Pancreas (tissue), 10 donors: ENCODE data around the gene CHST6. TPM values are rescaled to one million over a fixed set of nuclear protein-coding genes. Genes with fewer than 3 reads are reported as not detected.

Experiments used
- ATAC-seq, 4 donors: fragments of 200-7000 bp; cut with Tn5 transposase; one replicate each; pipeline versions ENCODE4 v1.8.0 to v1.9.1; 2020; ENCODE audit warnings: mild to moderate bottlenecking in 4 of 4, moderate library complexity in 4 of 4
- DNase-seq, 6 donors: peaks; one replicate each; pipeline ENCODE4 v3.0.0-alpha.2; 2020
- FAIRE-seq: peaks from 2 replicates; lab custom pipeline; 2012; peaks lifted over from hg19 to GRCh38; lab: Jason Lieb, UNC
- H3K27ac ChIP-seq, 4 donors: fragments of 200-600 bp; sonication (generic); 1 replicate in 3 of 4; 2 replicates in 1 of 4; pipeline versions ENCODE4 v1.5.0 to v1.8.0; 2020
- H3K27me3 ChIP-seq, 4 donors: fragments of 200-600 bp; one replicate each; pipeline ENCODE4 v1.8.0; 2021
- H3K36me3 ChIP-seq, 3 donors: fragments of 200-600 bp; sonication (generic) in 1 of 3; one replicate each; pipeline versions ENCODE4 v1.5.0 to v1.8.0; 2020 to 2021
- H3K4me1 ChIP-seq, 3 donors: fragments of 200-600 bp; one replicate each; pipeline ENCODE4 v1.8.0; 2021
- H3K4me3 ChIP-seq, 4 donors: fragments of 200-600 bp; sonication (generic) in 2 of 4; one replicate each; pipeline versions ENCODE4 v1.5.0 to v1.8.0; 2020 to 2021
- H3K9me3 ChIP-seq, 4 donors: fragments of 200-600 bp; one replicate each; pipeline ENCODE4 v1.8.0; 2021
- CTCF ChIP-seq, 4 donors: fragments of 200-600 bp; sonication (generic) in 3 of 4; IDR thresholded peaks; one replicate each; pipeline versions ENCODE4 v1.5.0 to v1.8.0; 2021; ENCODE audit warnings: antibody characterized with exemption in 4 of 4
- WGBS, 2 donors: extraction: QIAGEN DNeasy Blood & Tissue Kit; methylation state at CpG; one replicate each; pipeline ENCODE4 v1.1.7; 2013; 5-methylcytosine and 5-hydroxymethylcytosine counted together
- intact Hi-C, 3 donors: fragments of 100-400 bp; cut with DNase I; formaldehyde crosslinking; loops; one replicate each; pipeline versions ENCODE4 v1.11.1 to v1.14.2; 2022
- polyA plus RNA-seq, 2 donors: library from polyadenylated mRNA; stranded (reverse); fragments of 200-250 nt; gene quantifications; one replicate each; pipeline ENCODE4 v1.2.3, GENCODE V29; 2013
- total RNA-seq, 6 donors: library from RNA; stranded (reverse); fragmentation: NEBNext Ultra II Directional in 4 of 6; extraction: Animal tissue kit (Norgen Biotek cat#: 25700) in 4 of 6; gene quantifications; one replicate each; pipeline versions ENCODE4 v1.2.1 to v1.2.4, GENCODE V29; 2021 to 2023
- donor health status: healthy with polysubstance abuse.
- donor health status: DM: no; HTN: no; CAD: no; lungs with moderate emphysema.
- donor health status: DM: no; HTN: no; CAD: no.
- donor health status: control.
- donor health status: control.
- donor health status: Bipolar disorder and iron deficiency.
- donor health status: DM: yes; HTN: yes; CAD: no.
- donor health status: DM: no; HTN: no; CAD: no.
- donor health status: DM: no; HTN: no; CAD: no.
- donor health status: DM: yes; HTN: yes; CAD: no.

The CHST6 gene
- total and polyA plus RNA-seq, 8 donors, result under 0.01 to 0.25 (median 0.11) TPM; not detected in 2

- Histone ChIP-seq H3K4me3 (no peak overlapping the region), H3K9me3 (no peaks in the 10 kb centered on the region), H3K27ac (peak overlapping the region in 1 of 4 donors; percentile 48), H3K36me3 (no peaks in the 10 kb centered on the region), H3K27me3 (no peaks in the 10 kb centered on the region), H3K4me1 (peaks cover 0 to 13% (median 11%) of the 10 kb centered on the region in 3 donors)
- FAIRE-seq (no peak), ATAC-seq (no peak), DNase-seq (no peak)
- TF ChIP-seq CTCF (IDR thresholded peaks at IDR 0.05), result no peak
- WGBS, 2 donors, result 65 to 66% methylated on average over 4 of the region's 4 CpGs
- intact Hi-C loops, result no loop called here
These were observed 71.5 kb downstream of the CHST6 start for GRCh38 chr16:75423723-75424104.

Other genes starting within 250 kb of the CHST6 start
- gene BCAR1, start 243.8 kb downstream of the CHST6 start, total RNA-seq, result 10 to 100 TPM; 30.1 to 56.9 (median 40.4) TPM
- gene BCAR1, start 243.8 kb downstream of the CHST6 start, polyA plus RNA-seq, result 10 to 100 TPM; 60.1 to 66.7 TPM
- 10 to 100 TPM; 19.3 to 28.6 (median 22.1) TPM for gene CFDP1, start 61.9 kb downstream of the CHST6 start, total RNA-seq
- 10 to 100 TPM; 33.3 to 57.5 TPM for gene CFDP1, start 61.9 kb downstream of the CHST6 start, polyA plus RNA-seq
- 10 to 100 TPM in 1 of 6 donors, 1 to 10 TPM in 5; 7.1 to 12.6 (median 8.8) TPM for gene TMEM170A, start 30.8 kb downstream of the CHST6 start, total RNA-seq
- gene TMEM170A, start 30.8 kb downstream of the CHST6 start, polyA plus RNA-seq, result 1 to 10 TPM; 4.3 to 5.7 TPM
- under 1 TPM in 5 of 6 donors, not detected in 1; 0.06 to 0.28 (median 0.13) TPM for gene CHST5, start 40.7 kb upstream of the CHST6 start, total RNA-seq
- gene CHST5, start 40.7 kb upstream of the CHST6 start, polyA plus RNA-seq, result under 1 TPM; 0.15 to 0.16 TPM
- gene TMEM231, start 60.8 kb upstream of the CHST6 start, total RNA-seq, result 1 to 10 TPM; 2.5 to 5.3 (median 4.1) TPM
- 1 to 10 TPM; 3.0 to 6.6 TPM for gene TMEM231, start 60.8 kb upstream of the CHST6 start, polyA plus RNA-seq
- gene GABARAPL2, start 70.9 kb upstream of the CHST6 start, total RNA-seq, result 10 to 100 TPM; 29.9 to 61.2 (median 34.3) TPM
- gene GABARAPL2, start 70.9 kb upstream of the CHST6 start, polyA plus RNA-seq, result 100 to 1,000 TPM in 1 of 2 donors, 10 to 100 TPM in 1; 44.1 to 117 TPM
- 10 to 100 TPM in 5 of 6 donors, 1 to 10 TPM in 1; 9.2 to 20.5 (median 15.9) TPM for gene ADAT1, start 127.8 kb upstream of the CHST6 start, total RNA-seq
- 10 to 100 TPM in 1 of 2 donors, 1 to 10 TPM in 1; 9.4 to 14.4 TPM for gene ADAT1, start 127.8 kb upstream of the CHST6 start, polyA plus RNA-seq
- gene KARS1, start 152.2 kb upstream of the CHST6 start, total RNA-seq, result 10 to 100 TPM; 51.0 to 70.7 (median 63.3) TPM
- 10 to 100 TPM; 47.2 to 51.5 TPM for gene KARS1, start 152.2 kb upstream of the CHST6 start, polyA plus RNA-seq
- 10 to 100 TPM; 14.6 to 32.1 (median 20.1) TPM for gene TERF2IP, start 152.3 kb upstream of the CHST6 start, total RNA-seq
- 10 to 100 TPM; 27.7 to 69.7 TPM for gene TERF2IP, start 152.3 kb upstream of the CHST6 start, polyA plus RNA-seq
- gene CPHXL2, start 181.6 kb upstream of the CHST6 start, total RNA-seq, result not detected
- not detected for gene CPHXL2, start 181.6 kb upstream of the CHST6 start, polyA plus RNA-seq
- gene DUXB, start 206.0 kb upstream of the CHST6 start, total RNA-seq, result not detected
- not detected for gene DUXB, start 206.0 kb upstream of the CHST6 start, polyA plus RNA-seq
- gene CPHXL, start 231.0 kb upstream of the CHST6 start, total RNA-seq, result not detected
- gene CPHXL, start 231.0 kb upstream of the CHST6 start, polyA plus RNA-seq, result not detected